ENCODE results near the gene INPP5A.

DNA sequence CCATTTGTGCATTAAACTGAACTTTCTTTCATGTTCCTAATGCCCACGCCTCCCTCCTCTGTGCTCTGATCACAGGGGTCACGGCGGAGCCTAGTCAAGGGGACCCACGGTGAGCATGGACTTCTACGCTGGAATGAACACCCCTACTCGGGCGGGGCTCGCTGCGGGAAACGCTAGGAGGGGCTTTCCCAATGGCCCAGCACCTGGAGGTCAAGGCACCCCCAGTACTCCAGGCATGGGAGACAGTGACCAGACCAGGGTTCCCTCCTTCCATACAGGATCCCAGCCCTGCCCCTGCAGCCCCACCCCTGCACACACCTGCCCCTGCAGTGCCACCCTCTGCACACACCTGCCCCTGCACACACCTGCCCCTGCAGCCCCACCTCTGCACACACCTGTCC lies 275.4 kb downstream of the INPP5A start:
- TF ChIP-seq, protein P1, sequence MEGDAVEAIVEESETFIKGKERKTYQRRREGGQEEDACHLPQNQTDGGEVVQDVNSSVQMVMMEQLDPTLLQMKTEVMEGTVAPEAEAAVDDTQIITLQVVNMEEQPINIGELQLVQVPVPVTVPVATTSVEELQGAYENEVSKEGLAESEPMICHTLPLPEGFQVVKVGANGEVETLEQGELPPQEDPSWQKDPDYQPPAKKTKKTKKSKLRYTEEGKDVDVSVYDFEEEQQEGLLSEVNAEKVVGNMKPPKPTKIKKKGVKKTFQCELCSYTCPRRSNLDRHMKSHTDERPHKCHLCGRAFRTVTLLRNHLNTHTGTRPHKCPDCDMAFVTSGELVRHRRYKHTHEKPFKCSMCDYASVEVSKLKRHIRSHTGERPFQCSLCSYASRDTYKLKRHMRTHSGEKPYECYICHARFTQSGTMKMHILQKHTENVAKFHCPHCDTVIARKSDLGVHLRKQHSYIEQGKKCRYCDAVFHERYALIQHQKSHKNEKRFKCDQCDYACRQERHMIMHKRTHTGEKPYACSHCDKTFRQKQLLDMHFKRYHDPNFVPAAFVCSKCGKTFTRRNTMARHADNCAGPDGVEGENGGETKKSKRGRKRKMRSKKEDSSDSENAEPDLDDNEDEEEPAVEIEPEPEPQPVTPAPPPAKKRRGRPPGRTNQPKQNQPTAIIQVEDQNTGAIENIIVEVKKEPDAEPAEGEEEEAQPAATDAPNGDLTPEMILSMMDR (conservative IDR thresholded peaks at IDR 0.05) = no peak
- TF ChIP-seq ZFX (IDR thresholded peaks at IDR 0.05) = no peak
